ENCODE results near the gene AP1S2.
"Not testable (repeated sequence)": the region's sequence is repeated elsewhere in the genome, so short reads cannot be mapped to it uniquely, and the experiment has no call there.

The AP1S2 gene

GRCh38 chrX:15854080-15854655 is 445 bp downstream of the AP1S2 start:
- DNase-seq: peak in 1 of 2 experiments; percentile 0

DNA sequence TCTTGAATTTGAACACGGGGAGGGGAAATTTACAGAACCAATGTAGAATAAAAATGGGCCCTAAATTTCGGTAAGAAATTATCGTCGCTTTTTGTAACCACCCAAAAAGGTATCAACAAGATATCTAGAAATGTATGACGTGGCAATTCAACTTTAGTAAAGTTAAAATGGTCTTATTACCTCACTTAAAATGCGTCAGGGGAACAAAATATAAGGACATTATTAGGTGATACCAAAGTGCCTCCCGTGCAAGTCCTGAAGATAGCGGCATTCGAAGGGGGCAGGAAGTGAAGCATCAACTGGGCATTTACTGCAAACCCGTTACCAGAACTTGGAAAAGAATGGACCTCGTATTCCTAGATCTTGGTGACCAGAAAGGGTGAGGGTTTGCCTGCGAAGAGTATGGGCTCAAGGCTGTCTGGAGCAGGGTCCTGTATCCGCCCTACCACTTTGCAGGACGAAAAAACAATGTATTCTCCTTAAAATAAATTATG is 980 bp downstream of the AP1S2 start:
- DNase-seq: no peak

- no peak for DNase-seq
Measured at GRCh38 chrX:15849555-15849954, 5.1 kb downstream of the AP1S2 start.

GRCh38 chrX:15848576-15848975 is 6.0 kb downstream of the AP1S2 start:
- DNase-seq: no peak

DNA sequence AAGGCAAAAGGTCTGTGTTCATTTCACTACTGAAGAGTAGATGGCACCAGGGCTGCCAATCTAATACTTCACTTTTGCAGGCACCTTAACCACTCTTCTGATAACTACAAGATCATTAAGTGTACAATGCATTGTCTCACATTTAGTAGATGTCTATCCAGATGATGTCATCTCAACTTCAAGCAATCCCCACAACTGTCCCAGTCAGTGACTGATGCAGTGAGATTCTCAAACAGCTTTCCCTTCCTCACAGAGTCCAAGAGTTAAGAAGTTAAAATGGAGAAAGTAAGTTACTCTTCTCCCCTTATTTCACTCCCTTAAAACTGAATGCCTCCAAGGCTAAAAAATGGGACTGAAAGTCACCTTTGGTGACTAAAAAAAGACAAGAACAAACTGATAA is 10.7 kb downstream of the AP1S2 start:
- no peak for DNase-seq

GRCh38 chrX:15841853-15842516 is 12.6 kb downstream of the AP1S2 start:
- DNase-seq: no peak

DNA sequence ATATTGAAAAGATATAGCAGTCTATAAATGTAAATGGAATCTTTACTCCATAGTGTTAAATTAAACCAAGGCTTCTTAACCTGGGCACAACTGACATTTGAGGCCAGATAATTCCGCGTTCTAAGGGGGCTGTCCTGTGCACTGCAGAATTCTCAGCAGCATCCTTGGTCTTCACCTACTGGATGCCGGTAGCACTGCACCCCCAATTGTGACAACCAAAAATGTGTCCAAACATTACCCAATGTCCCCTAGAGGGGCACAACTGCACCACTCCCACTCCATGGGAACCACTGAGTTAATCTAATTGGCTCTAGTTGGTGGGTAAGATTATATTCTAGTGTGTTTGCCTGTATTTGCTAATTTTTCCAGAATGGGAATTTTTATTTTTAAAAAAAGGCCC is 16.6 kb downstream of the AP1S2 start:
- DNase-seq: no peak

- DNase-seq: no peak
Measured at GRCh38 chrX:15834827-15835595, 19.6 kb downstream of the AP1S2 start.

DNA sequence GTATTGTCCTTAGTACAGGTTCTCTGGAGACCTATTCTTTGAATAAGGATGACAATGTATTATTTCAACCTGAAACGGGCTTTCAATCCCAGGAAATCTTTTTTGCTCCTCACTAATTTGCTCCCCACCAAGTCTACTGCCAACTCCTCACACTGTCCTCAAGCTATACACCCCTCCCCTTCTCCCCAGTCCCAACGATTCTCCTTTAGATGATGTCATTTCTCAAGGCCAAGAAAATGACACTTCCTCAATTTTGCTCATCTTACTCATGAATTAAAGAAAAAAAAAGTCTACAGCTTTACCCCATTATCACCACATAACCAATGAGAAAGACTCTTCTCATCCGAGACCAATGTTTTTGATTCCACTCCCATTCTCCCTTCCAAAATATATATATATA is 20.6 kb downstream of the AP1S2 start:
- DNase-seq: no peak

DNA sequence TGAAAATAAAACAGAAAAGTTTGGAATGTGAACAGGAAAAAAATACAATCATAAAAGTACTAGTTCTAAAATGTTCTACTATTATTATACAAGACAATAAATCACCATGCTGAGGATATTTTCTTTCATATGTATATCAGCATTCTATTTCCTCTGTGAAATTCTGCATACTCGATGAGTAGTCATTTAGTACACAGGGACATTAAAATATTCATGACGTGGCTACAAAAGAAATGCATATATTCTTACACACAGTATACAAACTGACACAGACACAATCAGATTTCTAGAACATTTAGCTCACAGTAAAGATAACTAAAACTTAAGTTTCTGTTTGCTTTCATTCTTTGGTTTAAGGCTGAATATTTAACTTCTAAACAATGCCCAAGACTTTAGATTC is 23.3 kb downstream of the AP1S2 start:
- DNase-seq: not testable (repeated sequence)

GRCh38 chrX:15829217-15829616 is 25.4 kb downstream of the AP1S2 start:
- no peak for DNase-seq

- no peak for DNase-seq
Measured at GRCh38 chrX:15825936-15826335, 28.7 kb downstream of the AP1S2 start.

- DNase-seq: no peak
Measured at GRCh38 chrX:15822922-15823321, 31.7 kb downstream of the AP1S2 start.

GRCh38 chrX:15820106-15821073 is 34.2 kb downstream of the AP1S2 start:
- no peak for DNase-seq

DNA sequence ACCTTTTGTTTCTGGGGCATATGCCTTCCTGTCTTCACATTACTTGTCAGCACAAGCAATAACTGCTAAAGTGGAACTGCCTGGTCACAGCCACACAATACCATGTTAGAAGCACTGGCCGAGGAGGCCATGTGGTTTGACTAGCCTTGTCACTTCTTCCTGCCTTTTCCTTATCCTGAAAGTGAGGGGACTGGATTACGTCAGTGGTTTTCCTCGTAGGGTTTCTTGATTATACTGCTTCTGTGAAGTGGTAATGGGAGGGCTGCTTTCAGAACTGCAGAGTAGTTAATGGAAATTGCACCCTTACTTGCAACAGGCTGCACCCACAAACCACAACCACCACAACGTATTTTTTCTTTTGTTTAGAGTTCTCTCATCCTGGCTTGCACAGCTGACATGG is 37.7 kb downstream of the AP1S2 start:
- no peak for DNase-seq

- no peak for DNase-seq
Measured at GRCh38 chrX:15816438-15816809, 38.2 kb downstream of the AP1S2 start.

GRCh38 chrX:15815779-15816437 is 38.7 kb downstream of the AP1S2 start:
- DNase-seq: no peak

DNA sequence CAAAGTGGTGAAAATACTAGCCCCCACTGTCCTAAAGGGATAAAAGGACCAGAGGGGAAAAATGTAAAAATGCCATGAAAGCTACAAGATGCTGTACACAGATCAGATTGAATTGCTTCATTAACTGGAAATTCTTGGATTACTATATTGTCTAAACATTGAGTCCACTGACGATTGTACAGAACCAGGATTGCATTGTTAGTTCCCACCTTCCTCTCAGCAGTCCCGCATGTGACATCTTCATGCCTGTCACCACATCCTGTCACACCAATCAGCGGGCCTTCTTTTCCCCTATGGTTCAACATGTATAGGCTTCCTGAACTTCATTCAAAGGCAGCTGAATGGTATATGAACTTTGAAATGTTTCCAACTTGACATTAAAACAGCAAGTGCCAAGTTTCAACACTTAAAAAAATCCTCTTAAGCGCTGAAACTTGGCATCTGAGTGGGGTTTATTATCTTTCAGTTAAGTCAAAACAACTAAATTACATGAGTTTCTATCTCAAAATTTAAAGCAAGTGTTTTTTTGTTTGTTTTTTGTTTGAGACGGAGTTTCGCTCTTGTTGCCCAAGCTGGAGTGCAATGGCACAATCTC is 39.7 kb downstream of the AP1S2 start:
- DNase-seq: no peak

- DNase-seq: no peak
Measured at GRCh38 chrX:15813416-15813815, 41.2 kb downstream of the AP1S2 start.

DNA sequence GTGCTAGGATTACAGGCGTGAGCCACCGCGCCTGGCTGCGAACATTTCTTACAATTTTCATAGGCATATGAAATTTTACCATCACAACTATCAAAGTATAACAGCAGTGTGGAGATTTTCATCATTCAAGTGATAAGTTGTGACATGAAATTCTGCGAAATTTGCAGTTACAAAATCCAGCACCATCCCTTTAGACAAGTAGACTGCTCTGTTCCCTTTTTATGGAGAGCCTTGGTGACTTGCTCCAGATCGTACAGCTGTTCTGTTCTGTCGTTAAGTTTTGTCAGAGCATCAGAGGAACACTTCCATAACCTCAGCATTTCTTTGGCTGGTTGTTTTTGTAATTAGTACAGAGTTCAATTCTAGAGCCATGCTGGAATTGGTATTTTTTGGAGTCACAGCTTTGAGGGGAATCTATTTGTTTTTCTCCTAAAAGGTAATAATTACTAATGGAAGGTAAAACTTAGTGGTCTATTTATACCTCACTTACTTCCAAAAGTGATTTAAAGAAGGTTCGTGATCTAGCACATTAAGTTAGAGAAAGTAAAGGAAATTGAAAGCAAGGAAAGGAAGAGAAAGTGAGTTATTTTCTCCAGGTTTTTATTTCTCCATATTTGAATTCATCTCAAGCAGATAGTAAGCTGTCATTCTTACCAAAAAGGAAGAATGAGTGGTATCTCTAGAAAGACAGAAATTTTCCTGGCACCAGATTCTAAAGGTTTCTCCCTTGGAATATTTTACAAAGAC is 42.2 kb downstream of the AP1S2 start:
- no peak for DNase-seq

GRCh38 chrX:15808254-15808653 is 46.4 kb downstream of the AP1S2 start:
- no peak for DNase-seq
